Esophagus muscularis mucosa (tissue), 3 donors: ENCODE results near the gene GLIS1.

Source experiments
- POLR2AphosphoS5 ChIP-seq, 2 donors: sonication (generic); formaldehyde crosslinking; IDR thresholded peaks; one replicate each; pipeline ENCODE4 v1.6.1; 2017; ENCODE audit warnings: antibody characterized with exemption in 2 of 2
- TF ChIP-seq, protein P1 (sequence below), 3 experiments: fragments of 200-600 bp in 2 of 3; fragments of 450-650 bp in 1 of 3; sonication (generic) in 2 of 3; IDR thresholded peaks; one replicate each; pipeline ENCODE4 v1.5.1; 2017 to 2019; ENCODE audit warnings: antibody characterized with exemption in 3 of 3, mild to moderate bottlenecking in 2 of 3, moderate library complexity in 1 of 3

GRCh38 chr1:53766831-53767405 is 28.0 kb upstream of the GLIS1 start:
- TF ChIP-seq, protein P1, sequence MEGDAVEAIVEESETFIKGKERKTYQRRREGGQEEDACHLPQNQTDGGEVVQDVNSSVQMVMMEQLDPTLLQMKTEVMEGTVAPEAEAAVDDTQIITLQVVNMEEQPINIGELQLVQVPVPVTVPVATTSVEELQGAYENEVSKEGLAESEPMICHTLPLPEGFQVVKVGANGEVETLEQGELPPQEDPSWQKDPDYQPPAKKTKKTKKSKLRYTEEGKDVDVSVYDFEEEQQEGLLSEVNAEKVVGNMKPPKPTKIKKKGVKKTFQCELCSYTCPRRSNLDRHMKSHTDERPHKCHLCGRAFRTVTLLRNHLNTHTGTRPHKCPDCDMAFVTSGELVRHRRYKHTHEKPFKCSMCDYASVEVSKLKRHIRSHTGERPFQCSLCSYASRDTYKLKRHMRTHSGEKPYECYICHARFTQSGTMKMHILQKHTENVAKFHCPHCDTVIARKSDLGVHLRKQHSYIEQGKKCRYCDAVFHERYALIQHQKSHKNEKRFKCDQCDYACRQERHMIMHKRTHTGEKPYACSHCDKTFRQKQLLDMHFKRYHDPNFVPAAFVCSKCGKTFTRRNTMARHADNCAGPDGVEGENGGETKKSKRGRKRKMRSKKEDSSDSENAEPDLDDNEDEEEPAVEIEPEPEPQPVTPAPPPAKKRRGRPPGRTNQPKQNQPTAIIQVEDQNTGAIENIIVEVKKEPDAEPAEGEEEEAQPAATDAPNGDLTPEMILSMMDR (IDR thresholded peaks at IDR 0.05), result no peak
- no peak for TF ChIP-seq POLR2AphosphoS5 (IDR thresholded peaks at IDR 0.05)
